D721Med (cell line): ENCODE data around the gene FMNL1.

ENCODE experiments used
- DNase-seq: peaks from one replicate; pipeline ENCODE4 v3.0.0; 2011; ENCODE audit warnings: low spot score; ENCODE audit not compliant: insufficient read length
- FAIRE-seq: peaks from 2 replicates; lab custom pipeline; 2011; peaks lifted over from hg19 to GRCh38; lab: Jason Lieb, UNC
- CTCF ChIP-seq: IDR thresholded peaks from 2 replicates; pipeline ENCODE4 v1.5.1; 2012; ENCODE audit warnings: mild to moderate bottlenecking, control low read depth; ENCODE audit not compliant: insufficient read depth; ENCODE audit errors: missing control alignments

The FMNL1 gene

DNA sequence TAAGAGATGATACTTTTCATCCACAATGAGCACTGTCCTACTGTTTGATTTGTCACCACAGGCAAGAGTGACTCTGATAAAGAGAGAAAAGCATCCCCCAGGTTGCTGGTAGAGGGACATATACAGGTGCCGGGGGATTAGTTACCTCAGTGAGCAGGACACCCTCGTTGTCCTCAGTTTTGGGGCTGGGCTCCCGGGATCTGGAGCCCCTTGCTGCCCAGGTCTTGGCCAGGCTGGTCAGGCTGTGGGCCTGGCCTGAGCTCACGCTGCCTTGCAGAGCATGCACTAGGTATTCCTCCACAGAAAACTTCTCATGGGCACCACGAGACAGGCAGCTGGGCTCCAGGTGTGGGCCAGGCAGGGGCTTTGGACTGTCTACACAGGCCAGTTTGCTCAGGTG, 64.6 kb downstream of the FMNL1 start:
- TF ChIP-seq CTCF = no peak
- no peak for FAIRE-seq
- no peak for DNase-seq

- DNase-seq = peak; percentile 57
- TF ChIP-seq CTCF = no peak
- FAIRE-seq = no peak
Measured at GRCh38 chr17:45287526-45288500, 66.1 kb downstream of the FMNL1 start.

GRCh38 chr17:45288825-45289224, 67.1 kb downstream of the FMNL1 start:
- TF ChIP-seq CTCF = no peak
- FAIRE-seq (no peak), DNase-seq (no peak)

DNA sequence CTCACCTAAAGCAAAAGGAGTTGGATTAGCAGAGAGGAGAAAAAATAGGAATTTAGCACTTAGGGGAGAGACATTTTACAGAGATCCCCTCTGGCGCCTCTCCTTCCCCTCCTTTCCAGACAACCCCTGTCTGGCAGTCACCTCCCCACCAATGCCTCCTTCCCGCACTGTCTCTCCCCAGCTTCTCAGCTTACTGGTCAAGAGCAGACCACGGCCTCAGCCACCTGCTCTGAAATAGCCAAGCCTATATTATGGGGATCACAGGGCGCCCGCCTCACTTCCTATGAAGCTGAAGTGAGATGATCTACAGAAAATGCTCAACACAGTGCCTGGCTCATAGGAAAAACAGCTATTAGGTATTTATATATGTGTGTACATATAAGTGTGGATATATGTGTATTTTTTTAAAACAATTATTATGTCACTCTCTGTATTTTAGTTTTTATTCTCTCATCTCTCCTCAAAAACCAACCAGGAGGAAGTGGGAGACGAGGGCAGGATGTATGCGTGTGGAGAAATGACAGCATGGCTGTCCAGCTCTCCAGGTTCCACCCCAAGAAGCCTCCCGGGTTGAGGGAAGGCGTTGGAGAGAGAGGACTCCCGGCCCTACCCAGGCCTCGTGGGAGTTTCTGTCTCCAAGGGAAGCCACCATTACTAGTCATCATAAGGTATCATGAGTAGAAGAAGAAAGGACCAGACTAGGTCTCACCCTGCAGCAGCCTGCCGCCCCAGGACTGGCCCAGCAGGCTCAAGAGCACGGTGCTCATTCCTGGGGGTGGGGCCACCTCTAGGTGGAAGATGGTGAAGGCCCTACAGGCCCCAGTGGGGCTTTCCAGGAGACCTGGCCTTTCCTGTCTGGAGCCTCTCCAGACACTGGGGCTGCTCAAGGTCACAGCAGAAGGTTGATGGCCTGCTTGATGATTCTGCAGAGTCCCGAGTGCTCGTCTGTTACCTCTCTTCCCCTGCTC, 67.9 kb downstream of the FMNL1 start:
- FAIRE-seq (no peak), DNase-seq (no peak)
- TF ChIP-seq CTCF = no peak

- FAIRE-seq (no peak), DNase-seq (no peak)
- no peak for TF ChIP-seq CTCF
Measured at GRCh38 chr17:45290269-45290765, 68.6 kb downstream of the FMNL1 start.

GRCh38 chr17:45291171-45291805, 69.6 kb downstream of the FMNL1 start:
- FAIRE-seq = no peak
- no peak for TF ChIP-seq CTCF
- no peak for DNase-seq
